Left renal cortex interstitium (tissue), 4 donors: ENCODE measurements around the gene CCT6B. TPM values are rescaled to one million over a fixed set of nuclear protein-coding genes. Genes with fewer than 3 reads are reported as not detected.
"Not testable (repeated sequence)": the region's sequence is repeated elsewhere in the genome, so short reads cannot be mapped to it uniquely, and the experiment has no call there.

ENCODE experiments used
- DNase-seq, 4 donors: peaks; one replicate each; pipeline ENCODE4 v3.0.0-alpha.2; 2013; ENCODE audit warnings: low read depth in 4 of 4, low spot score in 2 of 4, missing footprints in 1 of 4
- polyA plus RNA-seq, 4 donors: library from polyadenylated mRNA; unstranded; fragments of 120-200 nt; gene quantifications; one replicate each; pipeline ENCODE4 v1.2.1, GENCODE V29; 2013; ENCODE audit not compliant: insufficient read length in 4 of 4

CCT6B gene, protein sequence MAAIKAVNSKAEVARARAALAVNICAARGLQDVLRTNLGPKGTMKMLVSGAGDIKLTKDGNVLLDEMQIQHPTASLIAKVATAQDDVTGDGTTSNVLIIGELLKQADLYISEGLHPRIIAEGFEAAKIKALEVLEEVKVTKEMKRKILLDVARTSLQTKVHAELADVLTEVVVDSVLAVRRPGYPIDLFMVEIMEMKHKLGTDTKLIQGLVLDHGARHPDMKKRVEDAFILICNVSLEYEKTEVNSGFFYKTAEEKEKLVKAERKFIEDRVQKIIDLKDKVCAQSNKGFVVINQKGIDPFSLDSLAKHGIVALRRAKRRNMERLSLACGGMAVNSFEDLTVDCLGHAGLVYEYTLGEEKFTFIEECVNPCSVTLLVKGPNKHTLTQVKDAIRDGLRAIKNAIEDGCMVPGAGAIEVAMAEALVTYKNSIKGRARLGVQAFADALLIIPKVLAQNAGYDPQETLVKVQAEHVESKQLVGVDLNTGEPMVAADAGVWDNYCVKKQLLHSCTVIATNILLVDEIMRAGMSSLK
- 1 to 10 TPM; 4.3 to 7.4 (median 5.6) TPM for polyA plus RNA-seq

GRCh38 chr17:34961093-34961911 lies at the start of gene CCT6B, which contains the start of gene ZNF830:
CCT6B (minus strand) TSS chr17:34961460; CDS start chr17:34961393, 67 bp downstream.
ZNF830 (plus strand) TSS chr17:34961540; CDS start chr17:34961567, 27 bp downstream.
- peak; percentile 92 to 97 (median 95) for DNase-seq

DNA sequence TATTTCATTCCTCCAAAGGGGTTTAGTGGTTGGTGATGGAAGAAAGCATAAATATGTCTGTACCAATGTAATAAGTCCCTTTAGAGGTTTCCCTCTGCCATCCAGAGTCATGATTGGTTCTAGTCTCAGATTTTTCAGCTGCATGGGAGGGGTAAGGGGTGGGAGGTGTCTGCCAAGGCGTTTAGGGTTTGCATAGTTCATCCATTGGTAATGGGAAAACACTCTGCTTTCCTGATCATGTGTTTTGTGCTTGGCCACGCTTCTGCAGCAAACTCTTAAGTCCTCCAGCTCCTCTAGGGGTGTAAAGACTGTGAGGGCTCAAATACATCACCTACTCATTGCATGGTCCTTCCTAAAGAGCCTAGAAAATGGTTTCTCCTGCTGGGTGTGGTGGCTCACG lies 48.8 kb upstream of the CCT6B start:
- no peak for DNase-seq

GRCh38 chr17:35006961-35007360 lies 45.7 kb upstream of the CCT6B start:
- no peak for DNase-seq

- no peak for DNase-seq
These were observed 45.1 kb upstream of the CCT6B start for GRCh38 chr17:35006345-35006744.

- no peak for DNase-seq
These were observed 42.5 kb upstream of the CCT6B start for GRCh38 chr17:35003778-35004177.

GRCh38 chr17:35002876-35003551 lies 41.8 kb upstream of the CCT6B start:
- DNase-seq, result no peak

DNA sequence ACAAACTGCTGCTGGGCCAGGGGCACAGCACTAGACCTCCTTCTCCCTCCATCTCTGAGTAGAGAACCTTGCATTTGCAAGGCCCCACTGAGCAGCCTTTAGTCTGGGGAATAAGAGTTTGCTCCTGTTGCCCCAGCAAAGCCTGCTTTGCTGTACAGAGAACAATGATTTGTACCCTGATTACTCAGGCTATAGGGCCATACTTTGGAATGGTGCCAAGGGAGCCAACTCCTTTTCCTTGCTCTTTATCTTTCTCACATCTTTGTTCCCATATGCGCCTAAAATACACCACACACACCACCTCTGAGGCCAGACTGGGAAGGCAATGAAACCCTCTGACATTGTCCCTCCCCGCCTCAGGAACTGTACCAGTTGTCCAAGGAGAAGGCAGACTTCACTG lies 40.3 kb upstream of the CCT6B start:
- DNase-seq, result no peak

DNA sequence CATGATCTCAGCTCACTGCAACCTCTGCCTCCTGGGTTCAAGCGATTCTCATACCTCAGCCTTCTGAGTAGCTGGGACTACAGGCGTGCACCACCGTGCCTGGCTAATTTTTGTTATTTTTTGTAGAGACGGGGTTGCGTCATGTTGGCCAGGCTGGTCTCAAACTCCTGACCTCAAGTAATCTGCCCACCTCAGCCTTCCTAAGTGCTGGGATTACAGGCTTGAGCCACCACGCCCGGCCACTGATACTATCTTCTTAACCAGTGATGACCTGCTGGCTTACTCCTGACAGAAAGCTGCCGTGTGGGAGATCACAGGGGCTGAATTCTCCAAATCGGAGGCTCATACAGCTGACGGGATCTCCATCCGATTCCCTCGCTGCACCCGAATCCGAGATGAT lies 39.7 kb upstream of the CCT6B start:
- not testable (repeated sequence) for DNase-seq

GRCh38 chr17:34999456-34999855 lies 38.2 kb upstream of the CCT6B start:
- DNase-seq, result no peak

DNA sequence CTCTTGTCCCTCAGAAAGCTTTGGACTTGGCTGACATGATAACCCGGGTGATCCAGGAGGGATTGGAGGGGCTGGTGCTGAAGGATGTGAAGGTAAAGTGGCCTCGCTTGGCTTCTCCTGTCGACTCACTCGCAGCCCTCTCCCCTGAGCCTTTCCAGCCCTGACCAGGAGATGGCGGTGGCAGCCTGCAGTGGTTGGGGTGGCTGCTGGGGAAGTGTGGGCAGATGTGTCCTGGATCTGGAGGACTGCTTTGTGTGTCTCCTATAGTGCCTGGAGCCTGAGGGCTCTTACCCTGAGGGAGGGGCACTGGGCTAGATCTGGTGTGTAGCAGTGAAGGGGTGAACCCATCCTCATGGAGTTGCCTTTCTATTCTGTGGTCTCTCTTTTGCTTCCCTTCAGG lies 36.9 kb upstream of the CCT6B start:
- DNase-seq, result no peak

DNA sequence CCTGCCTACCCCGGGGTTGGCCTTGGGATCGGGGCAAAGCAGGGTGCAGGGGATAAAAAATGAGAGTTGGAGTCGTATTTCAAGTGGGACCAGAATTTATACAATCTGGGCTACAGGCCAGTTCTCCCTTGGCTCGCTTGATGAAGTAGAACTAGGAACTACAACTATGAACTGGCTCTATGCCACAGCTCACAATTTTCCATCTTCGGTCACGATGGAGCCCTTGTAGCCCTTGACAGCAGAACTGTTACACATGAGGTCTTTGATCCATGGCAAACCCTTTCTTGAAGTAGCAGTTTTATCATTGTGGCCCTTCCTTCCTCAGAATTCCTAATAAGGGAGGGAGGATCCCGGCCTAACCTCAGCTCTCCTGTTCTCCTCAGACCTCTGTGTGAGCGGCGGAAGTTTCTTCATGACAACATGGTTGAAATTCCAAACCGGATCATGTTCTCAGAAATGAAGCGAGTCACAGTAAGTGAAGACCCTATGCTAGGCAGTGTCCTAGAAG lies 36.1 kb upstream of the CCT6B start:
- DNase-seq, result peak in 3 of 4 donors; percentile 68 to 77 (median 70)

DNA sequence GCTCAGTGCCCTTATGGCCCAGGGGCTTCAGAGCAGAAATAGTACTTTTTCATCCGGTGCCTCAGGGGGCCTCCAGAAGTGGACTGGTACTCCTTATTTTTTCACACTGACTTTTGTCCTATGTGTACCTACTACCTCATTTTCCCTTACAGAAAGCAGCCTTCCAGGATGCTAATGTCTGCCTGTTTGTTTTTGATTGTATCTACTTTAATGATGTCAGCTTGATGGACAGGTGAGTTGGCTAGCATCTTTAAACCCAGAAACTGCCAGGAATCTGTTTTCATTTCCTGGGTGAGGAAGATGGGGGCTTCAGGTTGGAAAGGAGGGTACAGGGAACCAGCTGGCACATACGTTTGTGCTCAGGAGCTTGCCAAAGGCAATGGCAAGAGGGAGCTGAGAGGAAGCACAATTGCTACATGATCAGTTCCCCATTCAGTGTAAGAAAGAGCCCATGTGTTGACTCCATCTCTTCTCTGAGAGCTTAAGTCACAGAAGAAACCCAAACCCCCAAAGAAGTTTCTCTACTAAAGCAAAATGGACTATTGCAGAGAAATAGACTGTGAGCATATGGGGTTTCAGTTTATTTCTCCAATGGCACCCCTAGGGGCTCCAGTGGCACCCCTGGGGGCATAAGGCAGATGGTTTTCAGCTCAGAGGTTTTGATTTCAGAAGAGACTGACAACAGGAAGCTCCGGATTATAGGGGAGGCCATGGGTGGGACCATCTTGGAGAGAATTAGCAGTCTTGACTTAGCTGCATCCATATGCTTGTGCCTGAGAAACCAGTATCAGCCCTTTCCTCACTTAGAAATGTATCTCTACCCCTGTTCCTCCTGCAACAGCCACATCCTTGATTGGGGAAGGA lies 35.4 kb upstream of the CCT6B start:
- no peak for DNase-seq

DNA sequence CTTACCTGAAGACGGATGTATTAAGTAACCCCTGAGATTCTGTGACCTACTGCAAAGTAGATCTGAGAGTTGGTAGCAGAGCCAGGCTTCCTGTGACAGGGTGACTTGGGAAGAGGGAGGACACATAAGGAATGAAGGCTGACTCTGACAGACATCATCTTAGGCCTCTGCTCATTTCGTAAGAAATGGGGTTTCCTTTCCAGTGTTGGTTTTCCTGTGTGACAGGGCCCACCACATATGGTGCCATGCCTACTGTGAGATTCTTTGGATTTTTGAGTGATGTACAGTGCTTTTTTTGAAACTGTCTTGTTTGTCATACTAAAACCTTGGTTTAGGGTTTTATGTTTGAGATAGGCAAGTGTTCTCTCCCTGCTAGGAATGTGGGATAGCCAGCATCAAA lies 31.8 kb upstream of the CCT6B start:
- no peak for DNase-seq

- DNase-seq, result no peak
These were observed 30.3 kb upstream of the CCT6B start for GRCh38 chr17:34991606-34992005.

GRCh38 chr17:34990921-34991365 lies 29.7 kb upstream of the CCT6B start:
- DNase-seq, result no peak

- no peak for DNase-seq
These were observed 28.2 kb upstream of the CCT6B start for GRCh38 chr17:34989473-34989872.

- DNase-seq, result no peak
These were observed 27.4 kb upstream of the CCT6B start for GRCh38 chr17:34988644-34989043.

DNA sequence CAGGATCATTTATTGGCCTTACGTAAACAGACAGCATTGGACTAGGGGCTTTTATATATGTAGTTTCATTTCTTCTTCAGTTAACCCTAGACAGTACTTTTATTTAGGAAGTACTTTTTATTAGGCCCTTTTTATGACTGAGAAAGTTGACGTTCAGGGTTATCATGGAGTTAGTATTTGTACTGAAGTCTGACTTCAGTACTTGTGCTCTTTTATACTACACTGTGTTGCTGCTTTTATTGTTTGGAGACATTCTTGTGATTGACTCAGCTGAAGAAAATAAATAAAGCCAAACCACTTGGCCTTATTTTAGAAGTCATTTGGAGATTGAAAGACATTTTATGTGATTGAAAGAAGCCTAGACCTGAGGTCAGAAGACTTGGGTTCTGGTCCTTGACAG lies 26.0 kb upstream of the CCT6B start:
- DNase-seq, result no peak

DNA sequence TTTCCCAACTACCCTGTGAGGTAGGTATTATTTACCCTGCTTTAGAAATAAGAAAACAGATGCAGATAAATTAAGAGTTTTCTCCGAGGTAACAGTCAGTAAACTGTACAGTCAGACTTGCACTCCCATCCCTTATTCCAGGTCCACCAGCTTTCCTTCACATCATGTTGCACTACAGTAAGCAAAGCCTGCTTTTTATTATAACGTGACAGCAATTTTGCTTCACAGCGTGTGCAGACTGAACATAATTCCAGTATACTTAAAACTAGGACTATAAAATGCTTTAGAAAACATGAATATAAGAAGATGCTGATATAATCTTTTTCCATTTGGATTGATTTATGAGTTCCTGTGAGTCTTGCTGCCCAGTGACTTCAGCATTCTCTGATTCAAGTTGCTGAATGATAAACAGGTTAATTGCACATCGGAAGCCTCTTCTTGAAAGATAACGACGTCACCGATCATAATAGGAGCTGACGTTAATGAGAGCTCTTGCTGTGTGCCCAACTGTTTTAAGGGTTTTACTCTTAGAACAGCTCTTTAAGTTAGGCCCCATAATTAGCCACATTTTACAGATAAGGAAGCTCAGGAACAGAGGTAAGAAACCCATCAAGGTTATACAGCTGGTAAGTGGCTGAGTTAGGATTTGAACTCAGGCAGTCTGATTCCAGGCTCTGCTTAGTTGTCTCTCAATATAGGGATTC lies 20.4 kb upstream of the CCT6B start:
- no peak for DNase-seq
